K562 (cell line): ENCODE data around the gene OLR1. TPM values are rescaled to one million over a fixed set of nuclear protein-coding genes. Genes with fewer than 3 reads are reported as not detected.

Experiments
- ATAC-seq: fragments of 200-7000 bp; cut with Tn5 transposase; 3 replicates; pipeline ENCODE4 v1.9.1; 2020; ENCODE audit warnings: moderate library complexity
- BruUV-seq: library from RNA; stranded (reverse); fragments of 400-500 nt; replicated peaks from 2 replicates; lab custom pipeline; 2021; lab: Mats Ljungman, UMichigan
- CTCF ChIA-PET: fragments of 300-600 bp; formaldehyde crosslinking; extraction: SDS; loops from one replicate; lab custom pipeline; 2021; ENCODE audit warnings: low intra/inter-chr PET ratio; lab: Yijun Ruan, JAX
- POLR2A ChIA-PET: fragments of 300-600, 350-650 bp; sonication (Branson Sonifier 250); formaldehyde crosslinking; extraction: SDS; loops from one replicate; lab custom pipeline; 2021; ENCODE audit warnings: antibody characterized with exemption, inconsistent platforms; lab: Yijun Ruan, JAX
- DNase-seq, 4 experiments: peaks; one replicate each; pipeline versions ENCODE4 v3.0.0 to v3.0.0-alpha.2; 2011 to 2018; ENCODE audit warnings: low spot score in 3 of 4, mixed read lengths in 3 of 4; ENCODE audit errors: extremely low read depth in 1 of 4
- FAIRE-seq: peaks from 2 replicates; lab custom pipeline; 2011; peaks lifted over from hg19 to GRCh38; lab: Jason Lieb, UNC
- H2AFZ ChIP-seq: 2 replicates; pipeline ENCODE4 v1.6.0; 2011; ENCODE audit warnings: low read depth, low read length, control low read depth, inconsistent platforms
- H3K27ac ChIP-seq: fragments of 200-600 bp; 3 replicates; pipeline ENCODE4 v1.8.0; 2011; ENCODE audit warnings: low read depth, mild to moderate bottlenecking, control low read depth, inconsistent platforms, low read length, moderate library complexity, mixed read lengths; ENCODE audit errors: extremely low read depth
- H3K27me3 ChIP-seq, 2 experiments: fragments of 300-600 bp in 1 of 2; 2 replicates in 1 of 2; 3 replicates in 1 of 2; pipeline versions ENCODE4 v1.6.0 to v1.8.0; 2011; ENCODE audit warnings: inconsistent platforms in 2 of 2, low read length in 2 of 2, mild to moderate bottlenecking in 1 of 2, mixed read lengths in 1 of 2, moderate library complexity in 1 of 2; ENCODE audit not compliant: control insufficient read depth in 2 of 2, insufficient read depth in 2 of 2
- H3K36me3 ChIP-seq: fragments of 300-600 bp; 3 replicates; pipeline ENCODE4 v1.8.0; 2011; ENCODE audit warnings: mild to moderate bottlenecking, low read length, inconsistent platforms; ENCODE audit not compliant: control insufficient read depth, insufficient read depth
- H3K4me1 ChIP-seq, 2 experiments: fragments of 200-600 bp in 1 of 2; replicated peaks in 1 of 2; 2 replicates in 1 of 2; 3 replicates in 1 of 2; pipeline versions ENCODE4 v1.5.1 to v1.8.0; 2011; ENCODE audit warnings: inconsistent platforms in 2 of 2, low read length in 2 of 2, mild to moderate bottlenecking in 1 of 2, mixed read lengths in 1 of 2, moderate library complexity in 1 of 2; ENCODE audit not compliant: control insufficient read depth in 2 of 2, insufficient read depth in 2 of 2
- H3K4me2 ChIP-seq: 2 replicates; pipeline ENCODE4 v1.6.1; 2011; ENCODE audit warnings: low read length, control low read depth, inconsistent platforms, mixed read lengths; ENCODE audit not compliant: insufficient read depth
- H3K4me3 ChIP-seq: fragments of 200-600 bp; sonication (generic), shearing (Covaris generic); 2 replicates; pipeline ENCODE4 v1.5.1; 2016; ENCODE audit warnings: control low read depth, inconsistent platforms
- H3K79me2 ChIP-seq: fragments of 200-600 bp; 3 replicates; pipeline ENCODE4 v1.8.0; 2011; ENCODE audit warnings: low read length, inconsistent platforms; ENCODE audit not compliant: control insufficient read depth, insufficient read depth
- H3K9ac ChIP-seq, 2 experiments: 2 replicates each; pipeline versions ENCODE4 v1.6.0 to v1.6.1; 2011; ENCODE audit warnings: low read depth in 2 of 2, low read length in 2 of 2, control low read depth in 1 of 2, inconsistent platforms in 1 of 2, mild to moderate bottlenecking in 1 of 2, mixed read lengths in 1 of 2; ENCODE audit not compliant: insufficient read depth in 1 of 2
- H3K9me1 ChIP-seq: one replicate; pipeline ENCODE4 v1.6.0; 2011; ENCODE audit warnings: inconsistent platforms, mild to moderate bottlenecking, low read length, moderate library complexity; ENCODE audit not compliant: control insufficient read depth, insufficient read depth
- H3K9me3 ChIP-seq: replicated peaks from 2 replicates; pipeline ENCODE4 v1.5.1; 2011; ENCODE audit warnings: low read depth, low read length, inconsistent platforms; ENCODE audit not compliant: control insufficient read depth, insufficient read depth
- H4K20me1 ChIP-seq: replicated peaks from 2 replicates; pipeline ENCODE4 v1.6.1; 2011; ENCODE audit warnings: low read length, inconsistent platforms, mixed read lengths; ENCODE audit not compliant: control insufficient read depth, insufficient read depth
- ETV5 ChIP-seq: sonication (generic); formaldehyde crosslinking; IDR thresholded peaks from 2 replicates; pipeline ENCODE4 v1.4.0; 2020; ENCODE audit warnings: low read depth, mild to moderate bottlenecking, missing genetic modification reagents
- NFYB ChIP-seq: IDR thresholded peaks from 2 replicates; pipeline ENCODE4 v1.6.1; 2011; ENCODE audit warnings: mild to moderate bottlenecking, moderate library complexity; ENCODE audit not compliant: insufficient read length; ENCODE audit errors: extremely low read depth
- ZNF146 ChIP-seq: IDR thresholded peaks from one replicate; pipeline ENCODE4 v1.6.1; 2018; ENCODE audit warnings: missing compliant biosample characterization; ENCODE audit not compliant: unreplicated experiment
- ZNF274 ChIP-seq: IDR thresholded peaks from 2 replicates; pipeline ENCODE4 v1.6.1; 2011; ENCODE audit warnings: low read depth, mild to moderate bottlenecking, low read length, moderate library complexity, borderline replicate concordance
- WGBS: fragments of 100-300 bp; shearing (Covaris generic); methylation state at CpG from one replicate; pipeline ENCODE4 v1.1.6; 2016; ENCODE audit warnings: low coverage, mixed read lengths; ENCODE audit not compliant: insufficient coverage; ENCODE audit errors: missing lambda C conversion rate; 5-methylcytosine and 5-hydroxymethylcytosine counted together
- in situ Hi-C: fragments of 300-500 bp; cut with MboI; formaldehyde crosslinking; loops from 4 replicates; pipeline ENCODE4 v1.15.0; 2018; ENCODE audit warnings: inconsistent platforms, mixed read lengths
- intact Hi-C: fragments of 100-400 bp; cut with micrococcal nuclease; formaldehyde crosslinking; loops from 2 replicates; pipeline ENCODE4 v1.14.2; 2022
- polyA plus RNA-seq, 8 experiments: library from polyadenylated mRNA; depleted of rRNA in 4 of 8; stranded (reverse) in 5 of 8; unstranded in 3 of 8; fragments of >200 nt; fragmentation: Nextera tagmentation in 2 of 8; fragmentation: Illumina TruSeq in 1 of 8; extraction: Ambion mirVana in 2 of 8; extraction: Trizol in 1 of 8; gene quantifications; 2 replicates each; pipeline versions ENCODE4 v1.2.1 to v1.2.3, GENCODE V29; 2011 to 2014; ENCODE audit warnings: inconsistent platforms in 1 of 8, missing spikeins in 1 of 8
- total RNA-seq, 7 experiments: library from RNA; depleted of rRNA in 6 of 7; stranded (reverse); fragments of >200 nt in 6 of 7; fragmentation: Illumina TruSeq in 2 of 7; extraction: Trizol in 2 of 7; gene quantifications; 2 replicates each; pipeline versions ENCODE4 v1.2.1 to v1.2.3, GENCODE V29; 2011 to 2021; ENCODE audit warnings: low replicate concordance in 1 of 7
- TF ChIP-seq, protein P1 (sequence below): fragments of 450-650 bp; formaldehyde crosslinking; conservative IDR thresholded peaks from 2 replicates; pipeline ENCODE4 v1.4.0; 2022; ENCODE audit warnings: mild to moderate bottlenecking, missing genetic modification characterization
- TF ChIP-seq, protein P2 (sequence below): sonication (generic); formaldehyde crosslinking; IDR thresholded peaks from 2 replicates; pipeline ENCODE4 v1.8.0; 2022; ENCODE audit warnings: mild to moderate bottlenecking, missing genetic modification reagents
- TF ChIP-seq, protein P3 (sequence below): IDR thresholded peaks from 2 replicates; pipeline ENCODE4 v1.6.1; 2011; ENCODE audit not compliant: insufficient read length; ENCODE audit errors: extremely low read depth
- TF ChIP-seq, protein P4 (sequence below): fragments of 250-450 bp; sonication (Bioruptor Pico); IDR thresholded peaks from 2 replicates; pipeline ENCODE4 v1.8.0; 2021; ENCODE audit warnings: moderate library complexity, mild to moderate bottlenecking, inconsistent platforms

OLR1 gene
- total and polyA plus RNA-seq, 9 of the 15 experiments (the other 6 are each of a cell fraction or from before 2014, with no cell fraction given): not detected

DNA sequence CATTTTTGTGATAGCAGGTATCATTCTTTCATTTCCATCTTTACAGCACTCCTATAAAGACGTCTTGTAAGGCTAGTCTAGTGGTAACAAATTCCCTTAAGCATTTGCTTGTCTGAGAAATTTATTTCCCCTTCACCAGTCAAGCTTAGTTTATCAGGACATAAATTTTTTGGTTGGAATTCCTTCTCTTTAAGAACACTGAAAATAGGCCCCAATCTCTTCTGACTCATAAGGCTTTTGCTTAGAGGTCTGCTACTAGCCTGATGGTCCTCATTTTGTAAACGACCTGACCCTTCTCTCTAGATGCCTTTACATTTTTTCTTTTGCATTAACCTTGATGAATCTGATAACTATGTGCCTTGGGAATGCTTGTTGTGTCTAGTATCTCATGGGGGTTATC, 20.3 kb downstream of the OLR1 start (continued):
- TF ChIP-seq, protein P1, sequence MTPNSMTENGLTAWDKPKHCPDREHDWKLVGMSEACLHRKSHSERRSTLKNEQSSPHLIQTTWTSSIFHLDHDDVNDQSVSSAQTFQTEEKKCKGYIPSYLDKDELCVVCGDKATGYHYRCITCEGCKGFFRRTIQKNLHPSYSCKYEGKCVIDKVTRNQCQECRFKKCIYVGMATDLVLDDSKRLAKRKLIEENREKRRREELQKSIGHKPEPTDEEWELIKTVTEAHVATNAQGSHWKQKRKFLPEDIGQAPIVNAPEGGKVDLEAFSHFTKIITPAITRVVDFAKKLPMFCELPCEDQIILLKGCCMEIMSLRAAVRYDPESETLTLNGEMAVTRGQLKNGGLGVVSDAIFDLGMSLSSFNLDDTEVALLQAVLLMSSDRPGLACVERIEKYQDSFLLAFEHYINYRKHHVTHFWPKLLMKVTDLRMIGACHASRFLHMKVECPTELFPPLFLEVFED (CRISPR knock-in tag): no peak
- TF ChIP-seq, protein P2, sequence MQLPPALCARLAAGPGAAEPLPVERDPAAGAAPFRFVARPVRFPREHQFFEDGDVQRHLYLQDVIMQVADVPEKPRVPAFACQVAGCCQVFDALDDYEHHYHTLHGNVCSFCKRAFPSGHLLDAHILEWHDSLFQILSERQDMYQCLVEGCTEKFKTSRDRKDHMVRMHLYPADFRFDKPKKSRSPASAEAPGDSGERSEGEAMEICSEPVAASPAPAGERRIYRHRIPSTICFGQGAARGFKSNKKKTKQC (CRISPR knock-in tag): no peak

DNA sequence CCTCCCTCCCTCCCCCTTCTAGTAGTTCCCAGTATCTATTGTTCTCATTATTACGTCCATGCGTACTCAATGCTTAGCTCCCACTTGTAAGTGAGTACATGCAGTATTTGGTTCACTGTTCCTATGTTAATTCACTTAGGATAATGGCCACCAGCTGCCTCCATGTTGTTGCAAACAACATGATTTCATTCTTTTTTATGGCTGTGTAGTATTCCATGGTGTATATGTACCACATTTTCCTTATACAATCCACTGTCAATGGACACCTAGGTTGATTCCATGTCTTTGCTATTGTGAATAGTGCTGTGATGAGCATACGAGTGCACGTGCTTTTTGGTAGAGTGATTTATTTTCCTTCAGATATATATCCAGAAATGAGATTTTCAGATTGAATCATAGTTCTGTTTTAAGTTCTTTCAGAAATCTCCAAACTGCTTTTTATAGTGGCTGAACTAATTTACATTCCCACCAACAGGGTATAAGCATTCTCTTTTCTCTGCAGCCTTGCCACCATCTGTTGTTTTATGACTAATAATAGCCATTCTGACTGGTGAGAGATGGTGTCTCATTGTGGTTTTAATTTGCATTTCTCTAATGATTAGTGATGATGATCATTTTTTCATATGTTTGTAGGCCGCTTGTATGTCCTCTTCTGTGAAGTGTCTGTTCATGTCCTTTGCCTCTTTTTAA, 24.1 kb downstream of the OLR1 start:
- H3K9me3 ChIP-seq: no peaks in the 10 kb centered on the region
- no peaks in the 10 kb centered on the region; a peak in 1 of 5 replicates for H3K4me1 ChIP-seq
- no peak for TF ChIP-seq ZNF274
- no peak for TF ChIP-seq NFYB
- TF ChIP-seq ZNF146: peak; percentile 57
- TF ChIP-seq, protein P3, sequence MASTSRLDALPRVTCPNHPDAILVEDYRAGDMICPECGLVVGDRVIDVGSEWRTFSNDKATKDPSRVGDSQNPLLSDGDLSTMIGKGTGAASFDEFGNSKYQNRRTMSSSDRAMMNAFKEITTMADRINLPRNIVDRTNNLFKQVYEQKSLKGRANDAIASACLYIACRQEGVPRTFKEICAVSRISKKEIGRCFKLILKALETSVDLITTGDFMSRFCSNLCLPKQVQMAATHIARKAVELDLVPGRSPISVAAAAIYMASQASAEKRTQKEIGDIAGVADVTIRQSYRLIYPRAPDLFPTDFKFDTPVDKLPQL: no peak
- TF ChIP-seq, protein P4, sequence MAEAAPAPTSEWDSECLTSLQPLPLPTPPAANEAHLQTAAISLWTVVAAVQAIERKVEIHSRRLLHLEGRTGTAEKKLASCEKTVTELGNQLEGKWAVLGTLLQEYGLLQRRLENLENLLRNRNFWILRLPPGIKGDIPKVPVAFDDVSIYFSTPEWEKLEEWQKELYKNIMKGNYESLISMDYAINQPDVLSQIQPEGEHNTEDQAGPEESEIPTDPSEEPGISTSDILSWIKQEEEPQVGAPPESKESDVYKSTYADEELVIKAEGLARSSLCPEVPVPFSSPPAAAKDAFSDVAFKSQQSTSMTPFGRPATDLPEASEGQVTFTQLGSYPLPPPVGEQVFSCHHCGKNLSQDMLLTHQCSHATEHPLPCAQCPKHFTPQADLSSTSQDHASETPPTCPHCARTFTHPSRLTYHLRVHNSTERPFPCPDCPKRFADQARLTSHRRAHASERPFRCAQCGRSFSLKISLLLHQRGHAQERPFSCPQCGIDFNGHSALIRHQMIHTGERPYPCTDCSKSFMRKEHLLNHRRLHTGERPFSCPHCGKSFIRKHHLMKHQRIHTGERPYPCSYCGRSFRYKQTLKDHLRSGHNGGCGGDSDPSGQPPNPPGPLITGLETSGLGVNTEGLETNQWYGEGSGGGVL (CRISPR knock-in tag): no peak
- no peak for TF ChIP-seq ETV5
- H2AFZ ChIP-seq: no peak overlapping the region
- no peaks in the 10 kb centered on the region for H3K27me3 ChIP-seq
- ATAC-seq: no peak
- no TSS peak for BruUV-seq
- in situ Hi-C loops (loop anchor here (25.0 kb wide), 1 partner anchor 336 kb away; no protein-coding TSS in a partner anchor), intact Hi-C loops (no loop called here)
- DNase-seq: no peak
- no peaks in the 10 kb centered on the region for H3K36me3 ChIP-seq
- H3K79me2 ChIP-seq: no peaks in the 10 kb centered on the region
- H3K27ac ChIP-seq: no peak overlapping the region
- no peak overlapping the region for H3K4me2 ChIP-seq
- 10% methylated on average over 5 of the region's 5 CpGs for WGBS
- H3K9me1 ChIP-seq: no peaks in the 10 kb centered on the region
- ChIA-PET POLR2A (interaction anchor here (1.0 kb wide), 1 partner anchor 12 kb away, joined by 4 read pairs; no protein-coding TSS in a partner anchor), CTCF (no interaction called here)
- no peak overlapping the region for H3K4me3 ChIP-seq
- no peaks in the 10 kb centered on the region for H4K20me1 ChIP-seq
- H3K9ac ChIP-seq: no peak overlapping the region
- FAIRE-seq: no peak
